CD14-positive monocyte (primary cell): ENCODE data around the gene PCDHGC4. TPM values are rescaled to one million over a fixed set of nuclear protein-coding genes. Genes with fewer than 3 reads are reported as not detected.

Source experiments
- DNase-seq, 3 donors: peaks; one replicate each; pipeline ENCODE4 v3.0.0-alpha.2; 2011 to 2022
- H2AFZ ChIP-seq: 2 replicates; pipeline ENCODE4 v1.6.0; 2012; ENCODE audit warnings: mild to moderate bottlenecking, low read depth, low read length, inconsistent platforms; ENCODE audit not compliant: insufficient read depth, poor library complexity, severe bottlenecking
- H3K27ac ChIP-seq, 2 donors: 1 replicate in 1 of 2; 2 replicates in 1 of 2; pipeline ENCODE4 v1.5.1; 2012 to 2013; ENCODE audit warnings: low read length in 2 of 2, control low read depth in 1 of 2, inconsistent platforms in 1 of 2, low read depth in 1 of 2, mild to moderate bottlenecking in 1 of 2
- H3K27me3 ChIP-seq, 2 donors: one replicate each; pipeline versions ENCODE4 v1.6.0 to v1.6.1; 2011 to 2013; ENCODE audit warnings: low read length in 2 of 2; ENCODE audit not compliant: control insufficient read depth in 2 of 2, insufficient read depth in 2 of 2
- H3K36me3 ChIP-seq, 2 donors: replicated peaks in 1 of 2; 1 replicate in 1 of 2; 2 replicates in 1 of 2; pipeline versions ENCODE4 v1.5.1 to v1.6.1; 2012 to 2013; ENCODE audit warnings: low read length in 2 of 2, control low read depth in 1 of 2, inconsistent platforms in 1 of 2, mild to moderate bottlenecking in 1 of 2; ENCODE audit not compliant: insufficient read depth in 2 of 2, control insufficient read depth in 1 of 2
- H3K4me1 ChIP-seq, 2 donors: 1 replicate in 1 of 2; 2 replicates in 1 of 2; pipeline versions ENCODE4 v1.5.1 to v1.6.1; 2012 to 2013; ENCODE audit warnings: low read length in 2 of 2, control low read depth in 1 of 2, inconsistent platforms in 1 of 2, mild to moderate bottlenecking in 1 of 2, moderate library complexity in 1 of 2; ENCODE audit not compliant: insufficient read depth in 2 of 2, control insufficient read depth in 1 of 2
- H3K4me2 ChIP-seq: replicated peaks from 2 replicates; pipeline ENCODE3; 2012; ENCODE audit warnings: low read length, moderate library complexity, mild to moderate bottlenecking; ENCODE audit not compliant: poor library complexity, severe bottlenecking; ENCODE audit errors: extremely low read depth
- H3K4me3 ChIP-seq, 3 experiments: fragments of 200-600 bp in 1 of 3; sonication (generic) in 1 of 3; replicated peaks in 1 of 3; 1 replicate in 2 of 3; 2 replicates in 1 of 3; pipeline ENCODE4 v1.5.1; 2011 to 2013; ENCODE audit warnings: low read length in 3 of 3, mild to moderate bottlenecking in 3 of 3, control low read depth in 2 of 3, low read depth in 2 of 3, inconsistent platforms in 1 of 3, moderate library complexity in 1 of 3
- H3K79me2 ChIP-seq: 2 replicates; pipeline ENCODE4 v1.6.0; 2012; ENCODE audit warnings: mild to moderate bottlenecking, control low read depth, inconsistent platforms, low read length, moderate library complexity; ENCODE audit not compliant: insufficient read depth
- H3K9ac ChIP-seq: 2 replicates; pipeline ENCODE4 v1.6.0; 2017; ENCODE audit warnings: low read length, mild to moderate bottlenecking; ENCODE audit not compliant: insufficient read depth, poor library complexity, severe bottlenecking
- H3K9me3 ChIP-seq, 2 donors: replicated peaks in 1 of 2; 1 replicate in 1 of 2; 2 replicates in 1 of 2; pipeline versions ENCODE4 v1.5.1 to v1.6.1; 2012 to 2013; ENCODE audit warnings: low read length in 2 of 2, control low read depth in 1 of 2; ENCODE audit not compliant: control insufficient read depth in 1 of 2, insufficient read depth in 1 of 2
- H4K20me1 ChIP-seq: 2 replicates; pipeline ENCODE4 v1.6.0; 2012; ENCODE audit warnings: mild to moderate bottlenecking, low read length, control low read depth, moderate library complexity; ENCODE audit not compliant: insufficient read depth
- H3K27ac Mint-ChIP-seq, 7 donors: one replicate each; pipeline ENCODE4 v1.8.0; 2020; ENCODE audit warnings: mild to moderate bottlenecking in 7 of 7, mixed read lengths in 7 of 7, moderate library complexity in 6 of 7, inconsistent platforms in 2 of 7
- H3K27me3 Mint-ChIP-seq, 3 donors: one replicate each; pipeline ENCODE4 v1.8.0; 2021 to 2022; ENCODE audit warnings: low read depth in 3 of 3, mild to moderate bottlenecking in 3 of 3, mixed read lengths in 3 of 3, moderate library complexity in 3 of 3, inconsistent platforms in 1 of 3
- H3K36me3 Mint-ChIP-seq, 2 donors: one replicate each; pipeline ENCODE4 v1.8.0; 2020; ENCODE audit warnings: mixed read lengths in 2 of 2, inconsistent platforms in 1 of 2, mild to moderate bottlenecking in 1 of 2
- H3K4me1 Mint-ChIP-seq: one replicate; pipeline ENCODE4 v1.8.0; 2020; ENCODE audit warnings: mild to moderate bottlenecking, mixed read lengths
- H3K4me3 Mint-ChIP-seq, 2 donors: one replicate each; pipeline ENCODE4 v1.8.0; 2020; ENCODE audit warnings: mild to moderate bottlenecking in 2 of 2, mixed read lengths in 2 of 2, moderate library complexity in 1 of 2
- H3K9me3 Mint-ChIP-seq, 7 donors: one replicate each; pipeline ENCODE4 v1.8.0; 2020 to 2022; ENCODE audit warnings: mixed read lengths in 7 of 7, mild to moderate bottlenecking in 6 of 7, moderate library complexity in 6 of 7, inconsistent platforms in 2 of 7
- WGBS: methylation state at CpG from one replicate; pipeline ENCODE4 v1.1.5; 2013; ENCODE audit warnings: missing lambda C conversion rate; ENCODE audit not compliant: insufficient coverage; 5-methylcytosine and 5-hydroxymethylcytosine counted together
- intact Hi-C, 2 donors: fragments of 100-400 bp; cut with micrococcal nuclease; formaldehyde crosslinking; loops; one replicate each; pipeline versions ENCODE4 v1.15.0 to v1.15.1; 2023
- polyA plus RNA-seq, 3 donors: library from polyadenylated mRNA; depleted of rRNA in 1 of 3; unstranded in 2 of 3; stranded (reverse) in 1 of 3; fragments of 300-500 nt in 2 of 3; fragments of >200 nt in 1 of 3; fragmentation: Illumina TruSeq in 2 of 3; gene quantifications; 1 replicate in 2 of 3; 2 replicates in 1 of 3; pipeline ENCODE4 v1.2.3, GENCODE V29; 2012 to 2021
- TF ChIP-seq, protein P1 (sequence below): fragments of 200-600 bp; IDR thresholded peaks from one replicate; pipeline ENCODE4 v1.8.0; 2022; ENCODE audit warnings: antibody characterized with exemption, mild to moderate bottlenecking

PCDHGC4 gene
- polyA plus RNA-seq, 3 donors = not detected

GRCh38 chr5:141515946-141516671, 31.3 kb downstream of the PCDHGC4 start:
- H3K9me3 Mint-ChIP-seq = peaks cover 0 to 5% (median 0%) of the 10 kb centered on the region in 7 donors
- H3K4me3 ChIP-seq = no peak overlapping the region
- DNase-seq = no peak
- H3K4me1 ChIP-seq = peaks cover 69 to 89% of the 10 kb centered on the region in 2 donors
- peaks cover 14% of the 10 kb centered on the region for H3K79me2 ChIP-seq
- peaks cover 65 to 68% of the 10 kb centered on the region in 2 donors for H3K36me3 Mint-ChIP-seq
- no peak overlapping the region for H3K4me2 ChIP-seq
- no peak overlapping the region for H3K4me3 Mint-ChIP-seq
- H3K36me3 ChIP-seq = peaks cover 46 to 56% of the 10 kb centered on the region in 2 donors
- peaks cover 83% of the 10 kb centered on the region for H4K20me1 ChIP-seq
- H3K27me3 Mint-ChIP-seq = peaks cover 0 to 18% (median 8%) of the 10 kb centered on the region in 3 donors
- intact Hi-C loops = no loop called here
- peak overlapping the region in 2 of 7 donors; percentile 35 to 40 for H3K27ac Mint-ChIP-seq
- 100% methylated on average over 1 of the region's 4 CpGs for WGBS
- H3K9ac ChIP-seq = peak overlapping the region; percentile 16
- H3K9me3 ChIP-seq = no peaks in the 10 kb centered on the region
- no peak overlapping the region for H2AFZ ChIP-seq
- TF ChIP-seq, protein P1, sequence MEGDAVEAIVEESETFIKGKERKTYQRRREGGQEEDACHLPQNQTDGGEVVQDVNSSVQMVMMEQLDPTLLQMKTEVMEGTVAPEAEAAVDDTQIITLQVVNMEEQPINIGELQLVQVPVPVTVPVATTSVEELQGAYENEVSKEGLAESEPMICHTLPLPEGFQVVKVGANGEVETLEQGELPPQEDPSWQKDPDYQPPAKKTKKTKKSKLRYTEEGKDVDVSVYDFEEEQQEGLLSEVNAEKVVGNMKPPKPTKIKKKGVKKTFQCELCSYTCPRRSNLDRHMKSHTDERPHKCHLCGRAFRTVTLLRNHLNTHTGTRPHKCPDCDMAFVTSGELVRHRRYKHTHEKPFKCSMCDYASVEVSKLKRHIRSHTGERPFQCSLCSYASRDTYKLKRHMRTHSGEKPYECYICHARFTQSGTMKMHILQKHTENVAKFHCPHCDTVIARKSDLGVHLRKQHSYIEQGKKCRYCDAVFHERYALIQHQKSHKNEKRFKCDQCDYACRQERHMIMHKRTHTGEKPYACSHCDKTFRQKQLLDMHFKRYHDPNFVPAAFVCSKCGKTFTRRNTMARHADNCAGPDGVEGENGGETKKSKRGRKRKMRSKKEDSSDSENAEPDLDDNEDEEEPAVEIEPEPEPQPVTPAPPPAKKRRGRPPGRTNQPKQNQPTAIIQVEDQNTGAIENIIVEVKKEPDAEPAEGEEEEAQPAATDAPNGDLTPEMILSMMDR = no peak
- H3K27ac ChIP-seq = peak overlapping the region in 1 of 2 donors; percentile 12
- peaks cover 0 to 5% of the 10 kb centered on the region in 2 donors for H3K27me3 ChIP-seq
- peaks cover 82% of the 10 kb centered on the region for H3K4me1 Mint-ChIP-seq

- peak overlapping the region in 2 of 7 donors; percentile 26 to 35 for H3K27ac Mint-ChIP-seq
Observed at GRCh38 chr5:141516672-141517025, 31.8 kb downstream of the PCDHGC4 start.

More at GRCh38 chr5:141516672-141517025, 31.8 kb downstream of the PCDHGC4 start:
- intact Hi-C loops = no loop called here
- H3K4me3 ChIP-seq = no peak overlapping the region
- H3K27ac ChIP-seq = peak overlapping the region in 1 of 2 donors; percentile 12
- Mint-ChIP-seq H3K9me3 (peaks cover 0 to under 1% (median 0%) of the 10 kb centered on the region in 7 donors), H3K4me1 (peaks cover 86% of the 10 kb centered on the region), H3K4me3 (no peak overlapping the region), H3K27me3 (peaks cover 0 to 17% (median 8%) of the 10 kb centered on the region in 3 donors), H3K36me3 (peaks cover 65 to 66% of the 10 kb centered on the region in 2 donors)
- no peak overlapping the region for H3K9ac ChIP-seq
- H3K4me2 ChIP-seq = no peak overlapping the region
- WGBS = 93% methylated on average over 6 of the region's 8 CpGs
- peaks cover 74 to 94% of the 10 kb centered on the region in 2 donors for H3K4me1 ChIP-seq
- H2AFZ ChIP-seq = no peak overlapping the region
- peaks cover 0 to 5% of the 10 kb centered on the region in 2 donors for H3K27me3 ChIP-seq
- DNase-seq = no peak
- TF ChIP-seq, protein P1 = no peak
- H3K79me2 ChIP-seq = peaks cover 14% of the 10 kb centered on the region
- H4K20me1 ChIP-seq = peaks cover 88% of the 10 kb centered on the region
- no peaks in the 10 kb centered on the region for H3K9me3 ChIP-seq
- H3K36me3 ChIP-seq = peaks cover 46 to 56% of the 10 kb centered on the region in 2 donors
